Adrenal gland (tissue), 5 donors: Measurements from ENCODE around the gene NACC2.

Experiments
- CTCF ChIP-seq, 6 experiments: fragments of 450-650 bp in 4 of 6; fragments of 200-600 bp in 2 of 6; sonication (generic) in 1 of 6; IDR thresholded peaks; 1 replicate in 5 of 6; 2 replicates in 1 of 6; pipeline versions ENCODE4 v1.5.1 to v1.8.0; 2016 to 2021; ENCODE audit warnings: antibody characterized with exemption in 6 of 6, mild to moderate bottlenecking in 2 of 6, moderate library complexity in 1 of 6
- POLR2A ChIP-seq, 2 donors: fragments of 450-650 bp; IDR thresholded peaks; one replicate each; pipeline ENCODE4 v1.6.1; 2017; ENCODE audit warnings: antibody characterized with exemption in 2 of 2, mild to moderate bottlenecking in 2 of 2, moderate library complexity in 1 of 2
- donor health status: DM: no; HTN: no; CAD: no.

DNA sequence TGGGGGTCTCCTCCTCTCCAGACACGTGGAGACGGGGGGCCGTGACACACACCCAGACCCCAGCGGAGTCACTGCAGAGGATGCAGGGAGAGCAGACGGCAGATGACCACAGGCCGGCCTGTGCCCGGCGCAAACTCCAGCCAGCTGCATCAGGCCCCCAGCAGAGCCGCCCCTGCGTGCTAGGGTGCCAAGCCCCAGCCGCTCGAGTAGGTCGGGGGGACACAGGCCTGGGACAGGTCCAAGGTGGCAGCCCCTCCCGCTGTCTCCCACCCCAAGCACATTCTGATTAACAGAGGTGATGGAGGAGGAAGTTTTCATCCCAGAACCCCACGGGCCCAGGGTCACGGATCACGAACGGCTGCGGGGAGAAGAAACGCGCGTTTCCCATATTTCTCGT is 14.4 kb downstream of the NACC2 start:
- TF ChIP-seq CTCF (IDR thresholded peaks at IDR 0.05) (no peak), POLR2A (IDR thresholded peaks at IDR 0.05) (no peak)
